Kidney glomerular epithelial cell (primary cell): ENCODE data around the gene STIL.
"Not testable (repeated sequence)": the region's sequence is repeated elsewhere in the genome, so short reads cannot be mapped to it uniquely, and the experiment has no call there.

Source experiments
- DNase-seq: peaks from one replicate; lab custom pipeline; 2025; lab: John Stamatoyannopoulos, UW

STIL gene

GRCh38 chr1:47319968-47320367, 6.0 kb upstream of the STIL start:
- DNase-seq, result not testable (repeated sequence)

GRCh38 chr1:47317841-47318240, 3.9 kb upstream of the STIL start:
- no peak for DNase-seq

GRCh38 chr1:47309427-47309826, 4.5 kb downstream of the STIL start:
- DNase-seq, result no peak

- no peak for DNase-seq
Measured at GRCh38 chr1:47302472-47302871, 11.5 kb downstream of the STIL start.

GRCh38 chr1:47298025-47298699, 15.8 kb downstream of the STIL start:
- DNase-seq, result no peak

GRCh38 chr1:47295579-47295978, 18.4 kb downstream of the STIL start:
- no peak for DNase-seq

- not testable (repeated sequence) for DNase-seq
Measured at GRCh38 chr1:47294863-47295262, 19.1 kb downstream of the STIL start.

- DNase-seq, result not testable (repeated sequence)
Measured at GRCh38 chr1:47288116-47288515, 25.8 kb downstream of the STIL start.

- no peak for DNase-seq
Measured at GRCh38 chr1:47280142-47280541, 33.8 kb downstream of the STIL start.

GRCh38 chr1:47276850-47277249, 37.1 kb downstream of the STIL start:
- DNase-seq, result no peak

- not testable (repeated sequence) for DNase-seq
Measured at GRCh38 chr1:47275811-47276210, 38.1 kb downstream of the STIL start.

- not testable (repeated sequence) for DNase-seq
Measured at GRCh38 chr1:47265529-47265928, 48.4 kb downstream of the STIL start.

- peak; percentile 30 for DNase-seq
Measured at GRCh38 chr1:47262787-47263413, 51.0 kb downstream of the STIL start.

- no peak for DNase-seq
Measured at GRCh38 chr1:47257224-47257623, 56.7 kb downstream of the STIL start.

GRCh38 chr1:47252795-47253194, 61.2 kb downstream of the STIL start:
- DNase-seq, result no peak

- DNase-seq, result no peak
Measured at GRCh38 chr1:47252369-47252768, 61.6 kb downstream of the STIL start.

- no peak for DNase-seq
Measured at GRCh38 chr1:47249755-47250154, 64.2 kb downstream of the STIL start.

GRCh38 chr1:47244339-47244862, 69.5 kb downstream of the STIL start:
- no peak for DNase-seq

GRCh38 chr1:47243910-47244309, 70.0 kb downstream of the STIL start:
- DNase-seq, result no peak

- DNase-seq, result no peak
Measured at GRCh38 chr1:47241114-47242113, 72.5 kb downstream of the STIL start.

- no peak for DNase-seq
Measured at GRCh38 chr1:47238935-47239592, 74.9 kb downstream of the STIL start.

GRCh38 chr1:47235806-47236205, 78.1 kb downstream of the STIL start:
- DNase-seq, result no peak
